Endothelial cell of umbilical vein (primary cell): ENCODE results near the gene LONP1. TPM values are rescaled to one million over a fixed set of nuclear protein-coding genes. Genes with fewer than 3 reads are reported as not detected.
A peak's percentile ranks its signal among the peaks of the same experiment; 100 is the strongest.

Source experiments
- BruUV-seq: library from RNA; stranded (reverse); fragments of 400-500 nt; replicated peaks from 2 replicates; lab custom pipeline; 2021; lab: Mats Ljungman, UMichigan
- CTCF ChIA-PET: fragments of 300-600, 350-600 bp; sonication (Branson Sonifier 250); formaldehyde crosslinking; loops from one replicate; lab custom pipeline; 2021; ENCODE audit warnings: antibody characterized with exemption, inconsistent platforms; lab: Charles Lee
- POLR2A ChIA-PET: fragments of 300-600, 350-600 bp; sonication (Branson Sonifier 250); formaldehyde crosslinking; loops from one replicate; lab custom pipeline; 2021; ENCODE audit warnings: antibody characterized with exemption, inconsistent platforms; lab: Charles Lee
- DNase-seq: peaks from one replicate; pipeline ENCODE4 v3.0.0-alpha.2; 2011; ENCODE audit warnings: low read depth, low spot score
- FAIRE-seq: peaks from 2 replicates; lab custom pipeline; 2011; peaks lifted over from hg19 to GRCh38; lab: Jason Lieb, UNC
- H2AFZ ChIP-seq: 2 replicates; pipeline ENCODE4 v1.6.0; 2012; ENCODE audit warnings: low read depth, low read length, control low read depth, inconsistent platforms
- H3K27ac ChIP-seq: 2 replicates; pipeline ENCODE4 v1.5.1; 2011; ENCODE audit warnings: low read depth, mild to moderate bottlenecking, control low read depth, low read length, moderate library complexity; ENCODE audit not compliant: insufficient read depth
- H3K27me3 ChIP-seq, 2 experiments: 2 replicates each; pipeline versions ENCODE4 v1.6.0 to v1.6.1; 2011; ENCODE audit warnings: low read length in 2 of 2, mixed read lengths in 1 of 2; ENCODE audit not compliant: control insufficient read depth in 2 of 2, insufficient read depth in 2 of 2
- H3K36me3 ChIP-seq, 2 experiments: 2 replicates in 1 of 2; 3 replicates in 1 of 2; pipeline ENCODE4 v1.5.1; 2011; ENCODE audit warnings: low read length in 2 of 2, mild to moderate bottlenecking in 1 of 2, moderate library complexity in 1 of 2; ENCODE audit not compliant: control insufficient read depth in 2 of 2, insufficient read depth in 2 of 2; ENCODE audit errors: extremely low read depth in 1 of 2
- H3K4me1 ChIP-seq: 3 replicates; pipeline ENCODE4 v1.5.1; 2011; ENCODE audit warnings: mild to moderate bottlenecking, low read length; ENCODE audit not compliant: control insufficient read depth, insufficient read depth; ENCODE audit errors: extremely low read depth
- H3K4me2 ChIP-seq: 2 replicates; pipeline ENCODE4 v1.6.1; 2011; ENCODE audit warnings: low read length, control low read depth, mixed read lengths; ENCODE audit not compliant: insufficient read depth
- H3K4me3 ChIP-seq, 3 experiments: fragments of 200-600 bp in 1 of 3; sonication (generic), shearing (Covaris generic) in 1 of 3; replicated peaks in 1 of 3; 2 replicates each; pipeline ENCODE4 v1.5.1; 2011 to 2016; ENCODE audit warnings: control low read depth in 3 of 3, low read length in 3 of 3, mild to moderate bottlenecking in 2 of 3, inconsistent platforms in 1 of 3, low read depth in 1 of 3, moderate library complexity in 1 of 3; ENCODE audit not compliant: insufficient read depth in 1 of 3
- H3K79me2 ChIP-seq: 2 replicates; pipeline ENCODE4 v1.6.0; 2012; ENCODE audit warnings: low read length, inconsistent platforms; ENCODE audit not compliant: control insufficient read depth, insufficient read depth
- H3K9ac ChIP-seq: replicated peaks from 2 replicates; pipeline ENCODE3; 2011; ENCODE audit warnings: low read length, control low read depth; ENCODE audit not compliant: insufficient read depth; ENCODE audit errors: extremely low read depth
- H3K9me1 ChIP-seq: replicated peaks from 3 replicates; pipeline ENCODE4 v1.6.0; 2011; ENCODE audit warnings: mild to moderate bottlenecking, low read length; ENCODE audit not compliant: control insufficient read depth, insufficient read depth; ENCODE audit errors: extremely low read depth
- H3K9me3 ChIP-seq: replicated peaks from 2 replicates; pipeline ENCODE4 v1.5.1; 2012; ENCODE audit warnings: low read length, inconsistent platforms; ENCODE audit not compliant: control insufficient read depth, insufficient read depth
- H4K20me1 ChIP-seq: replicated peaks from 2 replicates; pipeline ENCODE3; 2011; ENCODE audit warnings: mild to moderate bottlenecking, low read length; ENCODE audit not compliant: control insufficient read depth, insufficient read depth; ENCODE audit errors: extremely low read depth
- CTCF ChIP-seq, 2 donors: IDR thresholded peaks; 1 replicate in 1 of 2; 2 replicates in 1 of 2; pipeline ENCODE4 v1.5.1; 2011; ENCODE audit warnings: low read length in 2 of 2, mild to moderate bottlenecking in 2 of 2, moderate library complexity in 2 of 2, control low read depth in 1 of 2, inconsistent platforms in 1 of 2, low read depth in 1 of 2; ENCODE audit not compliant: insufficient read depth in 1 of 2; ENCODE audit errors: extremely low read depth in 1 of 2
- EZH2 ChIP-seq: IDR thresholded peaks from 2 replicates; pipeline ENCODE4 v1.6.1; 2012; ENCODE audit warnings: borderline replicate concordance, low read depth, mild to moderate bottlenecking, moderate library complexity, low read length, inconsistent platforms; ENCODE audit not compliant: severe bottlenecking
- FOS ChIP-seq: IDR thresholded peaks from 2 replicates; pipeline ENCODE4 v1.6.1; 2011; ENCODE audit warnings: mild to moderate bottlenecking, low read length, moderate library complexity, borderline replicate concordance; ENCODE audit not compliant: insufficient read depth
- GATA2 ChIP-seq: IDR thresholded peaks from 2 replicates; pipeline ENCODE4 v1.7.0; 2011; ENCODE audit warnings: low read depth, mild to moderate bottlenecking, moderate library complexity, mixed read lengths, low read length; ENCODE audit not compliant: insufficient read length, insufficient read depth
- JUN ChIP-seq: IDR thresholded peaks from 2 replicates; pipeline ENCODE4 v1.6.1; 2011; ENCODE audit warnings: borderline replicate concordance, low read depth; ENCODE audit not compliant: insufficient read length, insufficient read depth
- MAX ChIP-seq: IDR thresholded peaks from 2 replicates; pipeline ENCODE4 v1.6.1; 2011; ENCODE audit not compliant: insufficient read depth, insufficient read length
- MYC ChIP-seq: IDR thresholded peaks from one replicate; pipeline ENCODE4 v1.6.1; 2011; ENCODE audit warnings: mild to moderate bottlenecking, low read depth, low read length
- POLR2A ChIP-seq: IDR thresholded peaks from 2 replicates; pipeline ENCODE4 v1.6.1; 2012; ENCODE audit warnings: low read depth, mild to moderate bottlenecking, control low read depth, low read length
- POLR2AphosphoS5 ChIP-seq: IDR thresholded peaks from 2 replicates; pipeline ENCODE4 v1.6.1; 2012; ENCODE audit warnings: low read depth, mild to moderate bottlenecking, control low read depth, low read length, moderate library complexity; ENCODE audit not compliant: insufficient read depth
- dilution Hi-C: fragments of 300-500 bp; cut with MboI; formaldehyde crosslinking; loops from one replicate; pipeline ENCODE4 v1.15.0; 2019; ENCODE audit warnings: low sequenced_read_pairs; ENCODE audit not compliant: extremely low pct_ligation_motif_present
- intact Hi-C: fragments of 100-400 bp; cut with micrococcal nuclease; formaldehyde crosslinking; loops from one replicate; pipeline ENCODE4 v1.10.0; 2022
- polyA plus RNA-seq, 4 experiments: library from polyadenylated mRNA; depleted of rRNA in 3 of 4; stranded (reverse) in 3 of 4; unstranded in 1 of 4; fragments of >200 nt; gene quantifications; 2 replicates each; pipeline versions ENCODE4 v1.2.1 to v1.2.3, GENCODE V29; 2011 to 2012; ENCODE audit warnings: missing spikeins in 1 of 4
- total RNA-seq: library from RNA; stranded (reverse); gene quantifications from 2 replicates; pipeline ENCODE4 v1.2.3, GENCODE V29; 2021

Gene LONP1
- total and polyA plus RNA-seq, 2 donors (not counting 3 experiments of a cell fraction or from before 2014, with no cell fraction given) = 70.0 to 95.7 TPM

GRCh38 chr19:5718037-5718578 lies 1.8 kb downstream of the LONP1 start:
- peak overlapping the region in 1 of 3 experiments; percentile 79 for H3K4me3 ChIP-seq
- dilution Hi-C loops (no loop called here), intact Hi-C loops (no loop called here)
- FAIRE-seq = no peak
- no peaks in the 10 kb centered on the region for H3K9me1 ChIP-seq
- no TSS peak for BruUV-seq
- H3K36me3 ChIP-seq = peaks cover 0 to 4% of the 10 kb centered on the region in 2 experiments
- H3K9ac ChIP-seq = peak overlapping the region; percentile 81
- ChIA-PET POLR2A (no interaction called here), CTCF (interaction anchor here (1.2 to 1.4 kb wide), 2 partner anchors 27 to 28 kb away, joined by 3 to 6 read pairs; partner anchors contain the start of gene RPL36)
- TF ChIP-seq EZH2 (no peak), POLR2A (no peak), MYC (no peak), CTCF (IDR thresholded peaks at IDR 0.05; ENCODE audit: extremely low read depth in 1 of 2, insufficient read depth in 1 of 2, low read depth in 1 of 2, low read length in 2 of 2) (no peak), FOS (no peak), POLR2AphosphoS5 (no peak), JUN (no peak), MAX (no peak), GATA2 (no peak)
- H3K4me1 ChIP-seq = peaks cover 15% of the 10 kb centered on the region
- peaks cover 48% of the 10 kb centered on the region for H3K79me2 ChIP-seq
- DNase-seq = no peak
- H3K9me3 ChIP-seq = no peaks in the 10 kb centered on the region
- no peak overlapping the region for H2AFZ ChIP-seq
- peak overlapping the region; percentile 85 for H3K27ac ChIP-seq
- peak overlapping the region; percentile 91 for H3K4me2 ChIP-seq
- no peaks in the 10 kb centered on the region for H4K20me1 ChIP-seq
- no peaks in the 10 kb centered on the region for H3K27me3 ChIP-seq
